Mesendoderm (in vitro differentiated cells): ENCODE results near the gene STPG1.
A peak's percentile ranks its signal among the peaks of the same experiment; 100 is the strongest.

Experiments
- DNase-seq: peaks from one replicate; pipeline ENCODE4 v3.0.0; 2013
- H2AK5ac ChIP-seq: 2 replicates; pipeline ENCODE4 v1.6.1; 2013; ENCODE audit warnings: low read length, inconsistent platforms
- H2BK120ac ChIP-seq: 2 replicates; pipeline ENCODE4 v1.6.1; 2013; ENCODE audit warnings: low read depth, mild to moderate bottlenecking, low read length, moderate library complexity, mixed read lengths
- H2BK15ac ChIP-seq: replicated peaks from 2 replicates; pipeline ENCODE4 v1.6.1; 2013; ENCODE audit warnings: low read depth, mild to moderate bottlenecking, moderate library complexity
- H2BK5ac ChIP-seq: 2 replicates; pipeline ENCODE4 v1.6.1; 2013; ENCODE audit warnings: low read length, inconsistent platforms
- H3K18ac ChIP-seq: 2 replicates; pipeline ENCODE4 v1.6.1; 2013; ENCODE audit warnings: mild to moderate bottlenecking, low read length, mixed read lengths
- H3K23ac ChIP-seq: one replicate; pipeline ENCODE4 v1.6.1; 2013; ENCODE audit warnings: low read length
- H3K27ac ChIP-seq: 2 replicates; pipeline ENCODE4 v1.5.1; 2013; ENCODE audit warnings: low read depth, mild to moderate bottlenecking, inconsistent platforms, low read length, moderate library complexity
- H3K27me3 ChIP-seq: 2 replicates; pipeline ENCODE4 v1.6.1; 2013; ENCODE audit warnings: low read length, control low read depth, mild to moderate bottlenecking, inconsistent platforms; ENCODE audit not compliant: insufficient read depth, poor library complexity
- H3K36me3 ChIP-seq: 2 replicates; pipeline ENCODE4 v1.6.1; 2013; ENCODE audit warnings: low read length, inconsistent platforms; ENCODE audit not compliant: control insufficient read depth, insufficient read depth
- H3K4ac ChIP-seq: one replicate; pipeline ENCODE4 v1.6.1; 2013; ENCODE audit warnings: low read depth, mild to moderate bottlenecking, low read length, moderate library complexity
- H3K4me1 ChIP-seq: 2 replicates; pipeline ENCODE4 v1.6.1; 2013; ENCODE audit warnings: low read depth, low read length, inconsistent platforms; ENCODE audit not compliant: control insufficient read depth
- H3K4me2 ChIP-seq: 2 replicates; pipeline ENCODE4 v1.6.1; 2013; ENCODE audit warnings: low read length
- H3K4me3 ChIP-seq: 2 replicates; pipeline ENCODE4 v1.5.1; 2013; ENCODE audit warnings: mild to moderate bottlenecking, low read length
- H3K56ac ChIP-seq: one replicate; pipeline ENCODE4 v1.6.1; 2013; ENCODE audit warnings: low read length
- H3K79me1 ChIP-seq: 2 replicates; pipeline ENCODE4 v1.6.1; 2013; ENCODE audit warnings: low read length, inconsistent platforms
- H3K79me2 ChIP-seq: 2 replicates; pipeline ENCODE4 v1.6.1; 2013; ENCODE audit warnings: mild to moderate bottlenecking, low read length; ENCODE audit not compliant: control insufficient read depth, insufficient read depth
- H3K9ac ChIP-seq: 2 replicates; pipeline ENCODE4 v1.6.1; 2013; ENCODE audit warnings: low read length, inconsistent platforms
- H4K5ac ChIP-seq: one replicate; pipeline ENCODE4 v1.6.1; 2013; ENCODE audit warnings: low read length
- H4K8ac ChIP-seq: one replicate; pipeline ENCODE4 v1.6.1; 2013; ENCODE audit warnings: low read depth, mild to moderate bottlenecking, control low read depth, low read length, moderate library complexity
- WGBS: extraction: QIAGEN DNeasy Blood & Tissue Kit; methylation state at CpG from one replicate; pipeline ENCODE4 v1.1.7; 2013; ENCODE audit warnings: low lambda C conversion rate, missing lambda C conversion rate; ENCODE audit not compliant: insufficient coverage; ENCODE audit errors: extremely low coverage; 5-methylcytosine and 5-hydroxymethylcytosine counted together

STPG1 gene

GRCh38 chr1:24308365-24309015 lies 105.1 kb downstream of the STPG1 start:
- H2BK15ac ChIP-seq = no peak overlapping the region
- H3K56ac ChIP-seq = peak overlapping the region; percentile 30
- H3K4ac ChIP-seq = no peak overlapping the region
- no peaks in the 10 kb centered on the region for H3K36me3 ChIP-seq
- WGBS = no CpG with 5 or more reads among the region's 7 CpGs
- H2AK5ac ChIP-seq = no peak overlapping the region
- H3K23ac ChIP-seq = no peak overlapping the region
- peak; percentile 93 for DNase-seq
- H3K27ac ChIP-seq = peak overlapping the region; percentile 66
- no peaks in the 10 kb centered on the region for H3K79me2 ChIP-seq
- H3K4me2 ChIP-seq = no peak overlapping the region
- peaks cover 12% of the 10 kb centered on the region for H3K4me1 ChIP-seq
- H2BK120ac ChIP-seq = no peak overlapping the region
- peak overlapping the region; percentile 23 for H3K9ac ChIP-seq
- H3K4me3 ChIP-seq = no peak overlapping the region
- H3K27me3 ChIP-seq = no peaks in the 10 kb centered on the region
- no peak overlapping the region for H4K5ac ChIP-seq
- H4K8ac ChIP-seq = no peak overlapping the region
- no peak overlapping the region for H3K18ac ChIP-seq
- peak overlapping the region; percentile 9 for H2BK5ac ChIP-seq
- no peaks in the 10 kb centered on the region for H3K79me1 ChIP-seq
